H9 (cell line): ENCODE measurements around the gene PARVB. TPM values are rescaled to one million over a fixed set of nuclear protein-coding genes. Genes with fewer than 3 reads are reported as not detected.

Source experiments
- DNase-seq: peaks from one replicate; pipeline ENCODE4 v3.0.0-alpha.2; 2017
- H2AFZ ChIP-seq: one replicate; pipeline ENCODE4 v1.6.1; 2013; ENCODE audit warnings: mild to moderate bottlenecking, low read length, control low read depth, moderate library complexity
- H2AK5ac ChIP-seq: 2 replicates; pipeline ENCODE4 v1.6.1; 2013; ENCODE audit warnings: low read length, control low read depth, mixed read lengths; ENCODE audit not compliant: insufficient read length
- H2BK120ac ChIP-seq: one replicate; pipeline ENCODE4 v1.6.1; 2013; ENCODE audit warnings: low read depth, mild to moderate bottlenecking, low read length, control low read depth, inconsistent platforms; ENCODE audit not compliant: poor library complexity, severe bottlenecking
- H2BK12ac ChIP-seq: 2 replicates; pipeline ENCODE4 v1.6.1; 2013; ENCODE audit warnings: low read length, control low read depth, mixed read lengths, low read depth; ENCODE audit not compliant: insufficient read length
- H2BK15ac ChIP-seq: 2 replicates; pipeline ENCODE4 v1.6.1; 2013; ENCODE audit warnings: low read depth, low read length, control low read depth
- H2BK20ac ChIP-seq: one replicate; pipeline ENCODE4 v1.6.1; 2013; ENCODE audit warnings: low read depth, mild to moderate bottlenecking, low read length, control low read depth, inconsistent platforms; ENCODE audit not compliant: poor library complexity, severe bottlenecking
- H2BK5ac ChIP-seq: 2 replicates; pipeline ENCODE4 v1.6.1; 2013; ENCODE audit warnings: low read length, control low read depth, mixed read lengths; ENCODE audit not compliant: insufficient read length
- H3K14ac ChIP-seq: 2 replicates; pipeline ENCODE4 v1.6.1; 2013; ENCODE audit warnings: low read length, control low read depth; ENCODE audit not compliant: insufficient read depth
- H3K18ac ChIP-seq: 2 replicates; pipeline ENCODE4 v1.6.1; 2013; ENCODE audit warnings: low read depth, mild to moderate bottlenecking, mixed read lengths, low read length, control low read depth; ENCODE audit not compliant: insufficient read length
- H3K23ac ChIP-seq: 2 replicates; pipeline ENCODE4 v1.6.1; 2013; ENCODE audit warnings: low read length, control low read depth, mixed read lengths, low read depth; ENCODE audit not compliant: insufficient read length
- H3K23me2 ChIP-seq: 2 replicates; pipeline ENCODE4 v1.6.1; 2013; ENCODE audit warnings: low read depth, mild to moderate bottlenecking, mixed read lengths, low read length, control low read depth; ENCODE audit not compliant: insufficient read length, poor library complexity, severe bottlenecking
- H3K27ac ChIP-seq: 2 replicates; pipeline ENCODE4 v1.5.1; 2013; ENCODE audit warnings: low read length, control low read depth, mixed read lengths, low read depth; ENCODE audit not compliant: insufficient read length
- H3K27me3 ChIP-seq: 2 replicates; pipeline ENCODE4 v1.6.1; 2013; ENCODE audit warnings: low read length, control low read depth, inconsistent platforms; ENCODE audit not compliant: insufficient read depth
- H3K4ac ChIP-seq: 2 replicates; pipeline ENCODE4 v1.6.1; 2013; ENCODE audit warnings: low read depth, mild to moderate bottlenecking, control low read depth, inconsistent platforms, low read length, moderate library complexity
- H3K4me1 ChIP-seq: 2 replicates; pipeline ENCODE4 v1.6.1; 2013; ENCODE audit warnings: low read length, control low read depth, inconsistent platforms; ENCODE audit not compliant: insufficient read depth
- H3K4me2 ChIP-seq: 2 replicates; pipeline ENCODE4 v1.6.1; 2013; ENCODE audit warnings: low read length, control low read depth, mixed read lengths; ENCODE audit not compliant: insufficient read length, insufficient read depth
- H3K56ac ChIP-seq: 2 replicates; pipeline ENCODE4 v1.6.1; 2013; ENCODE audit warnings: low read depth, mild to moderate bottlenecking, mixed read lengths, low read length, control low read depth; ENCODE audit not compliant: insufficient read length
- H3K79me1 ChIP-seq: 2 replicates; pipeline ENCODE4 v1.6.1; 2013; ENCODE audit warnings: low read depth, mild to moderate bottlenecking, moderate library complexity, low read length, control low read depth, inconsistent platforms; ENCODE audit not compliant: insufficient read depth, poor library complexity, severe bottlenecking
- H3K79me2 ChIP-seq: 2 replicates; pipeline ENCODE4 v1.6.1; 2013; ENCODE audit warnings: low read length, control low read depth, inconsistent platforms; ENCODE audit not compliant: insufficient read depth
- H3K9ac ChIP-seq: 2 replicates; pipeline ENCODE4 v1.6.1; 2013; ENCODE audit warnings: low read length, control low read depth, mixed read lengths; ENCODE audit not compliant: insufficient read length; ENCODE audit errors: extremely low read depth
- H3K9me3 ChIP-seq: one replicate; pipeline ENCODE4 v1.6.1; 2013; ENCODE audit warnings: low read depth, low read length, inconsistent platforms; ENCODE audit not compliant: control insufficient read depth
- H3T11ph ChIP-seq: one replicate; pipeline ENCODE4 v1.6.1; 2013; ENCODE audit warnings: mild to moderate bottlenecking, low read length, control low read depth, inconsistent platforms
- H4K20me1 ChIP-seq: one replicate; pipeline ENCODE4 v1.6.1; 2013; ENCODE audit not compliant: control insufficient read depth, insufficient read length, insufficient read depth
- H4K5ac ChIP-seq: 2 replicates; pipeline ENCODE4 v1.6.1; 2013; ENCODE audit warnings: low read depth, mild to moderate bottlenecking, mixed read lengths, low read length, control low read depth; ENCODE audit not compliant: insufficient read length
- H4K8ac ChIP-seq: replicated peaks from 2 replicates; pipeline ENCODE4 v1.6.1; 2013; ENCODE audit warnings: low read length, control low read depth, mixed read lengths, low read depth; ENCODE audit not compliant: insufficient read length
- H4K91ac ChIP-seq: 2 replicates; pipeline ENCODE4 v1.6.1; 2013; ENCODE audit warnings: low read depth, mild to moderate bottlenecking, moderate library complexity, mixed read lengths, low read length, control low read depth; ENCODE audit not compliant: insufficient read length
- H3K27ac Mint-ChIP-seq, 3 experiments: 2 replicates in 2 of 3; 3 replicates in 1 of 3; pipeline ENCODE4 v1.8.0; 2020 to 2021; ENCODE audit warnings: mixed read lengths in 3 of 3, mild to moderate bottlenecking in 1 of 3, moderate library complexity in 1 of 3
- H3K27me3 Mint-ChIP-seq: 2 replicates; pipeline ENCODE4 v1.8.0; 2021; ENCODE audit warnings: low read depth, mild to moderate bottlenecking, moderate library complexity, mixed read lengths
- H3K36me3 Mint-ChIP-seq, 3 experiments: 2 replicates in 2 of 3; 3 replicates in 1 of 3; pipeline ENCODE4 v1.8.0; 2020 to 2021; ENCODE audit warnings: low read depth in 3 of 3, mixed read lengths in 3 of 3; ENCODE audit not compliant: insufficient read depth in 1 of 3
- H3K4me1 Mint-ChIP-seq, 2 experiments: 2 replicates each; pipeline ENCODE4 v1.8.0; 2020; ENCODE audit warnings: mixed read lengths in 2 of 2
- H3K4me3 Mint-ChIP-seq, 2 experiments: 2 replicates in 1 of 2; 3 replicates in 1 of 2; pipeline ENCODE4 v1.8.0; 2020 to 2021; ENCODE audit warnings: mild to moderate bottlenecking in 2 of 2, mixed read lengths in 2 of 2, moderate library complexity in 1 of 2
- H3K9me3 Mint-ChIP-seq, 2 experiments: 2 replicates in 1 of 2; 3 replicates in 1 of 2; pipeline ENCODE4 v1.8.0; 2020; ENCODE audit warnings: mild to moderate bottlenecking in 2 of 2, mixed read lengths in 2 of 2, moderate library complexity in 1 of 2
- CTCF ChIP-seq: fragments of 200-600 bp; sonication (generic); conservative IDR thresholded peaks from 3 replicates; pipeline ENCODE4 v1.8.0; 2021; ENCODE audit warnings: antibody characterized with exemption, mild to moderate bottlenecking
- WGBS: extraction: QIAGEN DNeasy Blood & Tissue Kit; methylation state at CpG from one replicate; pipeline ENCODE4 v1.1.7; 2013; ENCODE audit warnings: missing lambda C conversion rate, low lambda C conversion rate, mixed read lengths; ENCODE audit not compliant: insufficient read length; ENCODE audit errors: extremely low coverage; 5-methylcytosine and 5-hydroxymethylcytosine counted together
- total RNA-seq: library from RNA; stranded (reverse); gene quantifications from 2 replicates; pipeline ENCODE4 v1.2.1, GENCODE V29; 2021

Gene PARVB
- total RNA-seq, 1 experiment from 2014 or later: 15.6 TPM

- no peaks in the 10 kb centered on the region for H3K27me3 ChIP-seq
- H4K91ac ChIP-seq: no peak overlapping the region
- no peak overlapping the region for H3K9ac ChIP-seq
- H3K4ac ChIP-seq: no peak overlapping the region
- no peaks in the 10 kb centered on the region for H3K79me2 ChIP-seq
- H2BK12ac ChIP-seq: no peak overlapping the region
- no peaks in the 10 kb centered on the region for H4K20me1 ChIP-seq
- H2BK20ac ChIP-seq: no peak overlapping the region
- no peak for TF ChIP-seq CTCF
- H3K56ac ChIP-seq: no peak overlapping the region
- H2BK5ac ChIP-seq: no peak overlapping the region
- H3K4me1 ChIP-seq: no peaks in the 10 kb centered on the region
- no peaks in the 10 kb centered on the region for H3K79me1 ChIP-seq
- Mint-ChIP-seq H3K36me3 (peaks cover 0 to 3% (median 0%) of the 10 kb centered on the region in 3 experiments; a peak in 2 of 7 replicates), H3K27ac (no peak overlapping the region; a peak in 1 of 7 replicates), H3K9me3 (peaks cover 0 to 11% of the 10 kb centered on the region in 2 experiments; a peak in 3 of 5 replicates), H3K27me3 (peaks cover 12% of the 10 kb centered on the region), H3K4me1 (peaks cover 0 to 4% of the 10 kb centered on the region in 2 experiments; a peak in 2 of 4 replicates), H3K4me3 (no peak overlapping the region)
- H3K27ac ChIP-seq: no peak overlapping the region
- H3K23me2 ChIP-seq: no peaks in the 10 kb centered on the region
- H2BK15ac ChIP-seq: no peak overlapping the region
- no peak overlapping the region for H3K14ac ChIP-seq
- no peak overlapping the region for H2AFZ ChIP-seq
- no peak overlapping the region for H4K5ac ChIP-seq
- no peaks in the 10 kb centered on the region for H3K9me3 ChIP-seq
- no peak overlapping the region for H4K8ac ChIP-seq
- H3K23ac ChIP-seq: no peak overlapping the region
- DNase-seq: no peak
- H3K18ac ChIP-seq: no peak overlapping the region
- no CpG with 5 or more reads among the region's 9 CpGs for WGBS
- no peak overlapping the region for H2BK120ac ChIP-seq
- H2AK5ac ChIP-seq: no peak overlapping the region
- H3K4me2 ChIP-seq: no peak overlapping the region
- no peak overlapping the region for H3T11ph ChIP-seq
Measured at GRCh38 chr22:44206330-44206645, 182.2 kb downstream of the PARVB start.
